ENCODE measurements around the gene ANKRD29. TPM values are rescaled to one million over a fixed set of nuclear protein-coding genes. Genes with fewer than 3 reads are reported as not detected.
A peak's percentile ranks its signal among the peaks of the same experiment; 100 is the strongest.

Gene ANKRD29
- total RNA-seq, 1 donor from 2014 or later: not detected

DNA sequence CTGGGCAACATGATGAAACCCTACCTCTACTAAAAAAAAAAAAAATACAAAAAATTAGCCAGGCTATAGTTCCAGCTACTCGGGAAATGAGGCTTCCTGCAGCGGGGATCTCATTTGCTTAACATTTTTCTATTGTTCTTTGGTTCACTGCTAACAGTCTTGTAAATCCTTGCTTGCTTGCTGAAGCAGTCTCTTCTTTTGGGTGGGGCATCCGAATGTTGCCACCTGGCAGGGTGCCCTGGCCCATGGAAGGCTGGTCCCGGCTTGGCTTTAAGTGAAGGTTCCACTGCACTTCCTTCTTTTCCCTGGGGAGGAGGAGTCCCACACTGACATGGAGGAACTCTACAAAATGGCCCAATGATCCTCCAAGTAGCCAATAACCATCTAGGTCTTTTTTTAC lies 6.0 kb upstream of the ANKRD29 start:
- Mint-ChIP-seq H3K4me3 (ENCODE audit: unreplicated experiment) (no peak overlapping the region), H3K27ac (ENCODE audit: unreplicated experiment) (no peak overlapping the region), H3K36me3 (ENCODE audit: unreplicated experiment) (no peaks in the 10 kb centered on the region), H3K9me3 (ENCODE audit: unreplicated experiment) (peaks cover 1% of the 10 kb centered on the region), H3K27me3 (ENCODE audit: unreplicated experiment) (no peaks in the 10 kb centered on the region), H3K4me1 (ENCODE audit: low read depth, unreplicated experiment) (no peaks in the 10 kb centered on the region)
- DNase-seq: no peak
- TF ChIP-seq CTCF (IDR thresholded peaks at IDR 0.05; ENCODE audit: partially characterized antibody, unreplicated experiment): no peak

GRCh38 chr18:23667114-23667513 lies 4.4 kb upstream of the ANKRD29 start:
- peaks cover 5% of the 10 kb centered on the region for H3K36me3 Mint-ChIP-seq (ENCODE audit: unreplicated experiment)
- peaks cover 2% of the 10 kb centered on the region for H3K4me1 Mint-ChIP-seq (ENCODE audit: low read depth, unreplicated experiment)
- H3K27ac Mint-ChIP-seq (ENCODE audit: unreplicated experiment): no peak overlapping the region
- H3K27me3 Mint-ChIP-seq (ENCODE audit: unreplicated experiment): peaks cover 6% of the 10 kb centered on the region
- DNase-seq: no peak
- H3K9me3 Mint-ChIP-seq (ENCODE audit: unreplicated experiment): peaks cover 4% of the 10 kb centered on the region
- no peak overlapping the region for H3K4me3 Mint-ChIP-seq (ENCODE audit: unreplicated experiment)
- no peak for TF ChIP-seq CTCF (IDR thresholded peaks at IDR 0.05; ENCODE audit: partially characterized antibody, unreplicated experiment)

DNA sequence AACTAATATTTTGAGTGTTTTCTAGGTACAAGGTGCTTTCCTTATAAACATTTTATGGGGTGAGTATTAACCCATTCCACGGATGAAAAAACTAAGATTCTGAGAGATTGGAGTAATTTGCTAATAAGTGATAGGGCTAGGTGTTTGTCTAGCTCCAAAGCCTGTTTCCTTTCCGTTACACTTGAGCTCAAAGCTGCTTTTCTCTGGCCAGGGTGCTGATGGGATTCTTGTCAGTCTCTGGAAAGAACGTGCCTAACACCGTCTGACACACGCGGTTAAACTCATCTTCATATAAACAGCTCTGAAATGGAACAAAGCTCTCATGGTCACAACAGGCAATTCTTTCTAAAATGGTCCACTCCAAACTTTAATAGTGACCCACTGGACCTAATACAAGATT lies 2.0 kb upstream of the ANKRD29 start:
- no peak for TF ChIP-seq CTCF (IDR thresholded peaks at IDR 0.05; ENCODE audit: partially characterized antibody, unreplicated experiment)
- Mint-ChIP-seq H3K27ac (ENCODE audit: unreplicated experiment) (no peak overlapping the region), H3K9me3 (ENCODE audit: unreplicated experiment) (peaks cover 2% of the 10 kb centered on the region), H3K4me1 (ENCODE audit: low read depth, unreplicated experiment) (peaks cover 2% of the 10 kb centered on the region), H3K4me3 (ENCODE audit: unreplicated experiment) (no peak overlapping the region), H3K27me3 (ENCODE audit: unreplicated experiment) (peaks cover 12% of the 10 kb centered on the region), H3K36me3 (ENCODE audit: unreplicated experiment) (peaks cover 5% of the 10 kb centered on the region)
- DNase-seq: no peak

DNA sequence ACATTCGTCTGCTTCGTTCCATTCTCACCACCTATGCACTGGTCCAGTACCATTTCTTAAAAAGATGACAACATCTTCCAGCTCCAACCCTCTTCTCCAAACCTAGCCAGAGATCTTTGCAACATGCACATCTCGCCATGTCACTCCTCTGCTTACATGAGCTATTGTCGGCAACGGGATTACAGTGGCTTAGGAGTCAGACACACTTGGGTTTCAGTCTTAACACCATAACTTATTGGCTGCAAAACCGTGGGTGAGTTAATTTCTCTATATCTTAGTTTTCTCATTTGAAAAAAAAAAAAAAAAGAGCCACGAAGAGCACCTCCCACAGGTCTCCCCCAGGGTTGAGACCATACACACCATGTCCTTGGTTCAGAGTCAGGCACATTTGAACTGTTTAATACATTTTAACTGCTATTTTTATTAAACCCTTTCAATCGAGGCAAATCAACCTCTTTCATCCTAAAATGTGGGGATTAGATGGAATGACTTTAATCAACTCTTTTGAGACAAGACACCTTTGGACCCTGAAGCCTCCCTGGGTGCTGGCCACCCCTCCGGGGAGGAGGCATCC lies 889 bp downstream of the ANKRD29 start:
- DNase-seq: no peak
- H3K9me3 Mint-ChIP-seq (ENCODE audit: unreplicated experiment): peaks cover 2% of the 10 kb centered on the region
- H3K4me3 Mint-ChIP-seq (ENCODE audit: unreplicated experiment): peak overlapping the region; percentile 70
- peaks cover 2% of the 10 kb centered on the region for H3K4me1 Mint-ChIP-seq (ENCODE audit: low read depth, unreplicated experiment)
- peaks cover 5% of the 10 kb centered on the region for H3K36me3 Mint-ChIP-seq (ENCODE audit: unreplicated experiment)
- no peak for TF ChIP-seq CTCF (IDR thresholded peaks at IDR 0.05; ENCODE audit: partially characterized antibody, unreplicated experiment)
- peaks cover 20% of the 10 kb centered on the region for H3K27me3 Mint-ChIP-seq (ENCODE audit: unreplicated experiment)
- no peak overlapping the region for H3K27ac Mint-ChIP-seq (ENCODE audit: unreplicated experiment)

DNA sequence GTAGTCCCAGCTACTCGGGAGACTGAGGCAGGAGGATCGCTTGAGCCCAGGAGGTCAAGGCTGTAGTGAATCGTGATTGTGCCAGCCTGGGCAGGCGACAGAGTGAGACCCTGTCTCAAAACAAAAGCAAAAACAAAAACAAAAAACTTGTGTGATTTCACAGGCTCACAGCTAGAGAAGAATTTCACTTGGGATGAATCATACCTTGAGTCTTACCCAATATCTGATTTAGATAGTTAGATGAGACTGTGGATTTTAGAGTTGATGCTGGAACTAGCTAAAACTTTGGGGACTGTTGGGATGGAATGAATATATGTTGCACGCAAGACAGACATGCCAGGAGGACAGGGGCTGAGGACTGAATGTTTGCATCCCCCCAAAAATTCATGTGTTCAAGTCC lies 4.4 kb downstream of the ANKRD29 start:
- Mint-ChIP-seq H3K27ac (ENCODE audit: unreplicated experiment) (no peak overlapping the region), H3K36me3 (ENCODE audit: unreplicated experiment) (peaks cover 5% of the 10 kb centered on the region), H3K4me1 (ENCODE audit: low read depth, unreplicated experiment) (peaks cover 2% of the 10 kb centered on the region), H3K4me3 (ENCODE audit: unreplicated experiment) (no peak overlapping the region), H3K27me3 (ENCODE audit: unreplicated experiment) (peaks cover 19% of the 10 kb centered on the region), H3K9me3 (ENCODE audit: unreplicated experiment) (peaks cover 2% of the 10 kb centered on the region)
- DNase-seq: no peak
- TF ChIP-seq CTCF (IDR thresholded peaks at IDR 0.05; ENCODE audit: partially characterized antibody, unreplicated experiment): no peak
